Body of pancreas (tissue), 4 donors: ENCODE data around the gene SYT13. TPM values are rescaled to one million over a fixed set of nuclear protein-coding genes. Genes with fewer than 3 reads are reported as not detected.

Experiments used
- ATAC-seq: fragments of 150-250 bp; one replicate; pipeline ENCODE4 v1.9.1; 2016
- DNase-seq, 4 donors: peaks; one replicate each; pipeline ENCODE4 v3.0.0-alpha.2; 2019
- H3K27ac ChIP-seq, 4 donors: fragments of 200-600 bp; sonication (generic); 1 replicate in 3 of 4; 2 replicates in 1 of 4; pipeline versions ENCODE4 v1.5.1 to v1.6.1; 2016 to 2019; ENCODE audit warnings: mild to moderate bottlenecking in 1 of 4, mixed read lengths in 1 of 4, moderate library complexity in 1 of 4
- H3K27me3 ChIP-seq, 2 donors: fragments of 200-600 bp; sonication (generic); one replicate each; pipeline ENCODE4 v1.6.0; 2016; ENCODE audit warnings: mild to moderate bottlenecking in 1 of 2
- H3K36me3 ChIP-seq, 2 donors: fragments of 200-600 bp; sonication (generic); replicated peaks in 1 of 2; 2 replicates each; pipeline ENCODE4 v1.5.1; 2016; ENCODE audit warnings: low read depth in 2 of 2; ENCODE audit not compliant: insufficient read depth in 1 of 2
- H3K4me1 ChIP-seq: fragments of 200-600 bp; sonication (generic); one replicate; pipeline ENCODE4 v1.6.0; 2016
- H3K4me3 ChIP-seq, 2 donors: fragments of 200-600 bp; sonication (generic); 1 replicate in 1 of 2; 2 replicates in 1 of 2; pipeline ENCODE4 v1.5.1; 2016 to 2019
- H3K9me3 ChIP-seq, 3 donors: fragments of 200-600 bp; sonication (generic); 1 replicate in 2 of 3; 2 replicates in 1 of 3; pipeline ENCODE4 v1.5.1; 2016
- POLR2A ChIP-seq, 3 donors: fragments of 450-650 bp; IDR thresholded peaks; one replicate each; pipeline ENCODE4 v1.6.1; 2016; ENCODE audit warnings: antibody characterized with exemption in 3 of 3, mild to moderate bottlenecking in 2 of 3
- WGBS, 2 donors: methylation state at CpG; one replicate each; pipeline ENCODE4 v1.1.5; 2017; 5-methylcytosine and 5-hydroxymethylcytosine counted together
- intact Hi-C: fragments of 100-400 bp; cut with DNase I; formaldehyde crosslinking; loops from one replicate; pipeline ENCODE4 v1.15.1; 2023
- total RNA-seq, 2 donors: library from RNA; depleted of rRNA; stranded (reverse); fragments of >200 nt; gene quantifications; one replicate each; pipeline ENCODE4 v1.1.0, GENCODE V29; 2016
- TF ChIP-seq, protein P1 (sequence below), 7 experiments: fragments of 450-650 bp in 4 of 7; fragments of 200-600 bp in 3 of 7; sonication (generic) in 3 of 7; IDR thresholded peaks; one replicate each; pipeline ENCODE4 v1.5.1; 2016 to 2019; ENCODE audit warnings: antibody characterized with exemption in 7 of 7

The SYT13 gene
- total RNA-seq, 2 donors from 2014 or later: 6.7 to 9.9 TPM

GRCh38 chr11:45321669-45322068 lies 35.5 kb upstream of the SYT13 start:
- no peaks in the 10 kb centered on the region for H3K4me1 ChIP-seq
- TF ChIP-seq, protein P1, sequence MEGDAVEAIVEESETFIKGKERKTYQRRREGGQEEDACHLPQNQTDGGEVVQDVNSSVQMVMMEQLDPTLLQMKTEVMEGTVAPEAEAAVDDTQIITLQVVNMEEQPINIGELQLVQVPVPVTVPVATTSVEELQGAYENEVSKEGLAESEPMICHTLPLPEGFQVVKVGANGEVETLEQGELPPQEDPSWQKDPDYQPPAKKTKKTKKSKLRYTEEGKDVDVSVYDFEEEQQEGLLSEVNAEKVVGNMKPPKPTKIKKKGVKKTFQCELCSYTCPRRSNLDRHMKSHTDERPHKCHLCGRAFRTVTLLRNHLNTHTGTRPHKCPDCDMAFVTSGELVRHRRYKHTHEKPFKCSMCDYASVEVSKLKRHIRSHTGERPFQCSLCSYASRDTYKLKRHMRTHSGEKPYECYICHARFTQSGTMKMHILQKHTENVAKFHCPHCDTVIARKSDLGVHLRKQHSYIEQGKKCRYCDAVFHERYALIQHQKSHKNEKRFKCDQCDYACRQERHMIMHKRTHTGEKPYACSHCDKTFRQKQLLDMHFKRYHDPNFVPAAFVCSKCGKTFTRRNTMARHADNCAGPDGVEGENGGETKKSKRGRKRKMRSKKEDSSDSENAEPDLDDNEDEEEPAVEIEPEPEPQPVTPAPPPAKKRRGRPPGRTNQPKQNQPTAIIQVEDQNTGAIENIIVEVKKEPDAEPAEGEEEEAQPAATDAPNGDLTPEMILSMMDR (IDR thresholded peaks at IDR 0.05): no peak
- TF ChIP-seq POLR2A (IDR thresholded peaks at IDR 0.05): no peak
- peaks cover 0 to 5% of the 10 kb centered on the region in 2 donors for H3K27me3 ChIP-seq
- 76 to 78% methylated on average over 7 of the region's 7 CpGs for WGBS, 2 donors
- H3K36me3 ChIP-seq: no peaks in the 10 kb centered on the region
- no peak overlapping the region for H3K27ac ChIP-seq
- no peaks in the 10 kb centered on the region for H3K9me3 ChIP-seq
- ATAC-seq (no peak), DNase-seq (no peak)
- no peak overlapping the region for H3K4me3 ChIP-seq
- intact Hi-C loops: loop anchor here (10.0 kb wide), 1 partner anchor 397 kb away; no protein-coding TSS in a partner anchor

DNA sequence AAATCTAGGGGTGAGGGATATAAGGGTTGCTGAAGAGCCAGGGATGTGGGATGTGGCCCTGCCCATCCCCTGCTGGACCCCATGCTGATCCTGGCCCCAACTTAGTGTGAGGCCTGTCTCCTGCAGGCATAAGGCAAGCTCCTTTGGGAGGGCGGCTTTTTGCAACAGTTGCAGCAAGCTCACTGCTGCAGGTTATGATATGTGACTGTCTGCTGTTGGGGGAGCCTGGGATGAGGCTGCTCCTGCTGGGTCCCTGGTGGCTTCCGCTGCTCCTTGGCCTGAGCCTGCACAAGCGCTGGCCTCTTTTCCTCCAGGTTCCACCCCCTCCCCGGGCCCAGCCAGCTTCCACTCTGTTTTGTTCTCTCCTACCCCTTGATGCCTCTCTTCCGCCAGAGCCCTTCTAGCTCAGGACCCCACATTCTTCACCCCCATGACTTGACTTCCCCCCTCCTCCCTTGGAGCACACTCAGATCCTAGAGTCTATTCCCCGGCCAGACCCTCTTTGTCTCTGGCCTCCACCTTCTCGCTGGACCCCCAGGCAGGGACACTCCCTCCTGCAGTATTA lies 35.0 kb upstream of the SYT13 start:
- WGBS, 2 donors: 72 to 79% methylated on average over 7 of the region's 7 CpGs
- H3K4me3 ChIP-seq: no peak overlapping the region
- no peak for ATAC-seq
- no peaks in the 10 kb centered on the region for H3K36me3 ChIP-seq
- H3K4me1 ChIP-seq: no peaks in the 10 kb centered on the region
- H3K27ac ChIP-seq: no peak overlapping the region
- H3K9me3 ChIP-seq: no peaks in the 10 kb centered on the region
- intact Hi-C loops: loop anchor here (10.0 kb wide), 1 partner anchor 396 kb away; no protein-coding TSS in a partner anchor
- H3K27me3 ChIP-seq: peaks cover 0 to 5% of the 10 kb centered on the region in 2 donors
- TF ChIP-seq, protein P1 (IDR thresholded peaks at IDR 0.05): no peak
- DNase-seq: no peak

GRCh38 chr11:45320371-45320770 lies 34.2 kb upstream of the SYT13 start:
- peaks cover 0 to 5% of the 10 kb centered on the region in 2 donors for H3K27me3 ChIP-seq
- TF ChIP-seq, protein P1 (IDR thresholded peaks at IDR 0.05): no peak
- no peak for TF ChIP-seq POLR2A (IDR thresholded peaks at IDR 0.05)
- DNase-seq (no peak), ATAC-seq (no peak)
- WGBS, 2 donors: 80% methylated on average over 4 of the region's 4 CpGs
- H3K4me3 ChIP-seq: no peak overlapping the region
- no peak overlapping the region for H3K27ac ChIP-seq
- H3K4me1 ChIP-seq: no peaks in the 10 kb centered on the region
- intact Hi-C loops: loop anchor here (10.0 kb wide), 1 partner anchor 396 kb away; no protein-coding TSS in a partner anchor
- H3K9me3 ChIP-seq: no peaks in the 10 kb centered on the region
- no peaks in the 10 kb centered on the region for H3K36me3 ChIP-seq

DNA sequence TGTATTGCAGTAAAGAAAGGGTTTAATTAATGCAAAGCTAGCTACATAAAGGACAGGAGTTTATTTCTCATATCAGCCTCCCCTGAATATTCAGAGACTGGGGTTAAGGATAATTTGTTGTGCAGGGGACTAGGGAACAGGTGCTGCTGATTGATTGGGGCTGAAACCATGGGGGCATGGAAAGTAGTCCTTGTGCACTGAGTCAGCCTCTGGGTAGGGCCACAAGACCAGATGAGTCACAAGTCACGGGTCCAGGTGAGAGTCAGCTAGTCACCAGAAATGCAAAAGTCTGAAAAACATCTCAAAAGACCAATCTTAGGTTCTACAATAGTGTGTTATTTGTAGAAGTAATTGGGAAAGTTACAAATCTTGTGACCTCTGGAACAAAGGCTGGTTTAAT lies 32.9 kb upstream of the SYT13 start:
- intact Hi-C loops: no loop called here
- Histone ChIP-seq H3K27me3 (peaks cover 0 to 5% of the 10 kb centered on the region in 2 donors), H3K27ac (no peak overlapping the region), H3K4me1 (no peaks in the 10 kb centered on the region), H3K4me3 (no peak overlapping the region), H3K9me3 (no peaks in the 10 kb centered on the region), H3K36me3 (no peaks in the 10 kb centered on the region)
- WGBS, 2 donors: 83 to 84% methylated on average over 1 of the region's 1 CpG
- TF ChIP-seq, protein P1 (IDR thresholded peaks at IDR 0.05): no peak
- TF ChIP-seq POLR2A (IDR thresholded peaks at IDR 0.05): no peak
- ATAC-seq (no peak), DNase-seq (no peak)

DNA sequence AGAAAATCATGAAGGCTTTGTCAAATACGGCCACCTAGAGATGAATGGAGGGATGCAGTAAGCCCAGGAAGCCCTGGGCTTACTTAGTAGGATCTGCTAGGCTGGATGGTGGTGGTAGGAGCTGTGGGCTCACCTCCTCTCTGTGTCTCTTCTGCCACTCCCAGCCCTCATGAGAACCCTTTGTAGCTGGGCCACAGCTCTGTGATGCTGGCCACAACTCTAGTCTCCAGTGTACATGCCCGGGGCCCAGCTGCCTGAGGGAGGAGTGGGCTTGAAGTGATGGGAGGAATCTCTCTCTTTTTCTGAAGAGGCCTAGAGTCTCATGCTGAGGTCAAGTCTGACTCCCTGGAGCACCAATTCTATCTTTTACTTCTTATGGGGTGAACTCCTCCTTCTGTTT lies 32.4 kb upstream of the SYT13 start:
- no peaks in the 10 kb centered on the region for H3K4me1 ChIP-seq

More for the DNA sequence above, 32.4 kb upstream of the SYT13 start:
- TF ChIP-seq POLR2A (IDR thresholded peaks at IDR 0.05): no peak
- TF ChIP-seq, protein P1 (IDR thresholded peaks at IDR 0.05): no peak
- Histone ChIP-seq H3K27me3 (peaks cover 0 to 5% of the 10 kb centered on the region in 2 donors), H3K36me3 (no peaks in the 10 kb centered on the region), H3K4me3 (no peak overlapping the region), H3K27ac (no peak overlapping the region), H3K9me3 (no peaks in the 10 kb centered on the region)
- intact Hi-C loops: no loop called here
- ATAC-seq (no peak), DNase-seq (no peak)
- 83 to 91% methylated on average over 2 of the region's 2 CpGs for WGBS, 2 donors
